ENCODE data around the gene ARHGEF7. TPM values are rescaled to one million over a fixed set of nuclear protein-coding genes. Genes with fewer than 3 reads are reported as not detected.

ARHGEF7 gene
- total and polyA plus RNA-seq, 2 experiments from 2014 or later, result 23.6 to 58.9 TPM

DNA sequence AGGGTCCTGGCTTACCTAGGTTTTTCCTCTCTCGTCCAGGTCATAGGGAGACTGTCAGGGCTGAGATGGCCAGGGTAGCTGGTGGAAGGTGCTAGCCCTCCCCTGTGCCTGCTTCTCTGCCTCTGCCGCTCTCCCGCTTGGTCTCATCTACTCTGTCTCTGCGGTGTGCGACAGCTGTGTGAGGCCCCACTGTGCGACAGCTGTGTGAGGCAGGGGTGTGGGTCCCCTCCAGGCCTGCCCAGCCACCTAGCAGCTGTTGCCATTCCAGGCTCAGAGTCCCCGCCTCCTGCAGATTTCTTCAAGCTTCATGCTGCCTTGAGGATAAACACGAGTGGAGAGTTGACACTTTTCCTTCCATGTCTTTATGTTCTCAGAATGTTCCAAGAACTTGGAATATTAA is 53.0 kb downstream of the ARHGEF7 start:
- Histone ChIP-seq H3K4me3 (no peak overlapping the region), H3K4me2 (no peak overlapping the region), H3K36me3 (ENCODE audit: insufficient read depth) (no peaks in the 10 kb centered on the region), H2AFZ (no peak overlapping the region), H3K4me1 (ENCODE audit: insufficient read depth) (peaks cover 14% of the 10 kb centered on the region), H3K9me2 (ENCODE audit: insufficient read depth) (no peaks in the 10 kb centered on the region), H3K79me2 (replicated peaks; ENCODE audit: insufficient read depth) (peaks cover 100% of the 10 kb centered on the region), H3K27ac (ENCODE audit: low read depth) (no peak overlapping the region), H4K20me1 (replicated peaks; ENCODE audit: insufficient read depth) (peaks cover 64% of the 10 kb centered on the region), H3K27me3 (ENCODE audit: insufficient read depth) (no peaks in the 10 kb centered on the region), H3F3A (replicated peaks; ENCODE audit: low read depth) (no peaks in the 10 kb centered on the region)
- Mint-ChIP-seq H3K4me3 (no peak overlapping the region), H3K27me3 (ENCODE audit: insufficient read depth, low read depth, poor library complexity) (peaks cover 3% of the 10 kb centered on the region), H3K27ac (no peak overlapping the region), H3K36me3 (ENCODE audit: low read depth) (peaks cover 16% of the 10 kb centered on the region), H3K9me3 (no peaks in the 10 kb centered on the region), H3K4me1 (peaks cover 16% of the 10 kb centered on the region)
- TF ChIP-seq STAT1 (IDR thresholded peaks at IDR 0.05; ENCODE audit: unreplicated experiment) (no peak), EZH2 (IDR thresholded peaks at IDR 0.05; ENCODE audit: low read depth, unreplicated experiment) (no peak), POLR2AphosphoS5 (IDR thresholded peaks at IDR 0.05; ENCODE audit: low read depth) (no peak), CREB1 (CRISPR knock-in tag; IDR thresholded peaks at IDR 0.05; ENCODE audit: low read depth) (no peak), NANOG (IDR thresholded peaks at IDR 0.05; ENCODE audit: borderline replicate concordance) (no peak), JUNB (IDR thresholded peaks at IDR 0.05; ENCODE audit: unreplicated experiment) (no peak), ZNF114 (CRISPR knock-in tag; IDR thresholded peaks at IDR 0.05) (no peak), EZH2phosphoT487 (IDR thresholded peaks at IDR 0.05; ENCODE audit: unreplicated experiment) (no peak), ZNF331 (CRISPR knock-in tag; IDR thresholded peaks at IDR 0.05; ENCODE audit: low read depth) (no peak)
- TF ChIP-seq, protein P1, sequence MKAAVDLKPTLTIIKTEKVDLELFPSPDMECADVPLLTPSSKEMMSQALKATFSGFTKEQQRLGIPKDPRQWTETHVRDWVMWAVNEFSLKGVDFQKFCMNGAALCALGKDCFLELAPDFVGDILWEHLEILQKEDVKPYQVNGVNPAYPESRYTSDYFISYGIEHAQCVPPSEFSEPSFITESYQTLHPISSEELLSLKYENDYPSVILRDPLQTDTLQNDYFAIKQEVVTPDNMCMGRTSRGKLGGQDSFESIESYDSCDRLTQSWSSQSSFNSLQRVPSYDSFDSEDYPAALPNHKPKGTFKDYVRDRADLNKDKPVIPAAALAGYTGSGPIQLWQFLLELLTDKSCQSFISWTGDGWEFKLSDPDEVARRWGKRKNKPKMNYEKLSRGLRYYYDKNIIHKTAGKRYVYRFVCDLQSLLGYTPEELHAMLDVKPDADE (IDR thresholded peaks at IDR 0.05), result no peak
- TF ChIP-seq, protein P2, sequence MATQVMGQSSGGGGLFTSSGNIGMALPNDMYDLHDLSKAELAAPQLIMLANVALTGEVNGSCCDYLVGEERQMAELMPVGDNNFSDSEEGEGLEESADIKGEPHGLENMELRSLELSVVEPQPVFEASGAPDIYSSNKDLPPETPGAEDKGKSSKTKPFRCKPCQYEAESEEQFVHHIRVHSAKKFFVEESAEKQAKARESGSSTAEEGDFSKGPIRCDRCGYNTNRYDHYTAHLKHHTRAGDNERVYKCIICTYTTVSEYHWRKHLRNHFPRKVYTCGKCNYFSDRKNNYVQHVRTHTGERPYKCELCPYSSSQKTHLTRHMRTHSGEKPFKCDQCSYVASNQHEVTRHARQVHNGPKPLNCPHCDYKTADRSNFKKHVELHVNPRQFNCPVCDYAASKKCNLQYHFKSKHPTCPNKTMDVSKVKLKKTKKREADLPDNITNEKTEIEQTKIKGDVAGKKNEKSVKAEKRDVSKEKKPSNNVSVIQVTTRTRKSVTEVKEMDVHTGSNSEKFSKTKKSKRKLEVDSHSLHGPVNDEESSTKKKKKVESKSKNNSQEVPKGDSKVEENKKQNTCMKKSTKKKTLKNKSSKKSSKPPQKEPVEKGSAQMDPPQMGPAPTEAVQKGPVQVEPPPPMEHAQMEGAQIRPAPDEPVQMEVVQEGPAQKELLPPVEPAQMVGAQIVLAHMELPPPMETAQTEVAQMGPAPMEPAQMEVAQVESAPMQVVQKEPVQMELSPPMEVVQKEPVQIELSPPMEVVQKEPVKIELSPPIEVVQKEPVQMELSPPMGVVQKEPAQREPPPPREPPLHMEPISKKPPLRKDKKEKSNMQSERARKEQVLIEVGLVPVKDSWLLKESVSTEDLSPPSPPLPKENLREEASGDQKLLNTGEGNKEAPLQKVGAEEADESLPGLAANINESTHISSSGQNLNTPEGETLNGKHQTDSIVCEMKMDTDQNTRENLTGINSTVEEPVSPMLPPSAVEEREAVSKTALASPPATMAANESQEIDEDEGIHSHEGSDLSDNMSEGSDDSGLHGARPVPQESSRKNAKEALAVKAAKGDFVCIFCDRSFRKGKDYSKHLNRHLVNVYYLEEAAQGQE (IDR thresholded peaks at IDR 0.05; ENCODE audit: unreplicated experiment), result no peak
- TF ChIP-seq, protein P3, sequence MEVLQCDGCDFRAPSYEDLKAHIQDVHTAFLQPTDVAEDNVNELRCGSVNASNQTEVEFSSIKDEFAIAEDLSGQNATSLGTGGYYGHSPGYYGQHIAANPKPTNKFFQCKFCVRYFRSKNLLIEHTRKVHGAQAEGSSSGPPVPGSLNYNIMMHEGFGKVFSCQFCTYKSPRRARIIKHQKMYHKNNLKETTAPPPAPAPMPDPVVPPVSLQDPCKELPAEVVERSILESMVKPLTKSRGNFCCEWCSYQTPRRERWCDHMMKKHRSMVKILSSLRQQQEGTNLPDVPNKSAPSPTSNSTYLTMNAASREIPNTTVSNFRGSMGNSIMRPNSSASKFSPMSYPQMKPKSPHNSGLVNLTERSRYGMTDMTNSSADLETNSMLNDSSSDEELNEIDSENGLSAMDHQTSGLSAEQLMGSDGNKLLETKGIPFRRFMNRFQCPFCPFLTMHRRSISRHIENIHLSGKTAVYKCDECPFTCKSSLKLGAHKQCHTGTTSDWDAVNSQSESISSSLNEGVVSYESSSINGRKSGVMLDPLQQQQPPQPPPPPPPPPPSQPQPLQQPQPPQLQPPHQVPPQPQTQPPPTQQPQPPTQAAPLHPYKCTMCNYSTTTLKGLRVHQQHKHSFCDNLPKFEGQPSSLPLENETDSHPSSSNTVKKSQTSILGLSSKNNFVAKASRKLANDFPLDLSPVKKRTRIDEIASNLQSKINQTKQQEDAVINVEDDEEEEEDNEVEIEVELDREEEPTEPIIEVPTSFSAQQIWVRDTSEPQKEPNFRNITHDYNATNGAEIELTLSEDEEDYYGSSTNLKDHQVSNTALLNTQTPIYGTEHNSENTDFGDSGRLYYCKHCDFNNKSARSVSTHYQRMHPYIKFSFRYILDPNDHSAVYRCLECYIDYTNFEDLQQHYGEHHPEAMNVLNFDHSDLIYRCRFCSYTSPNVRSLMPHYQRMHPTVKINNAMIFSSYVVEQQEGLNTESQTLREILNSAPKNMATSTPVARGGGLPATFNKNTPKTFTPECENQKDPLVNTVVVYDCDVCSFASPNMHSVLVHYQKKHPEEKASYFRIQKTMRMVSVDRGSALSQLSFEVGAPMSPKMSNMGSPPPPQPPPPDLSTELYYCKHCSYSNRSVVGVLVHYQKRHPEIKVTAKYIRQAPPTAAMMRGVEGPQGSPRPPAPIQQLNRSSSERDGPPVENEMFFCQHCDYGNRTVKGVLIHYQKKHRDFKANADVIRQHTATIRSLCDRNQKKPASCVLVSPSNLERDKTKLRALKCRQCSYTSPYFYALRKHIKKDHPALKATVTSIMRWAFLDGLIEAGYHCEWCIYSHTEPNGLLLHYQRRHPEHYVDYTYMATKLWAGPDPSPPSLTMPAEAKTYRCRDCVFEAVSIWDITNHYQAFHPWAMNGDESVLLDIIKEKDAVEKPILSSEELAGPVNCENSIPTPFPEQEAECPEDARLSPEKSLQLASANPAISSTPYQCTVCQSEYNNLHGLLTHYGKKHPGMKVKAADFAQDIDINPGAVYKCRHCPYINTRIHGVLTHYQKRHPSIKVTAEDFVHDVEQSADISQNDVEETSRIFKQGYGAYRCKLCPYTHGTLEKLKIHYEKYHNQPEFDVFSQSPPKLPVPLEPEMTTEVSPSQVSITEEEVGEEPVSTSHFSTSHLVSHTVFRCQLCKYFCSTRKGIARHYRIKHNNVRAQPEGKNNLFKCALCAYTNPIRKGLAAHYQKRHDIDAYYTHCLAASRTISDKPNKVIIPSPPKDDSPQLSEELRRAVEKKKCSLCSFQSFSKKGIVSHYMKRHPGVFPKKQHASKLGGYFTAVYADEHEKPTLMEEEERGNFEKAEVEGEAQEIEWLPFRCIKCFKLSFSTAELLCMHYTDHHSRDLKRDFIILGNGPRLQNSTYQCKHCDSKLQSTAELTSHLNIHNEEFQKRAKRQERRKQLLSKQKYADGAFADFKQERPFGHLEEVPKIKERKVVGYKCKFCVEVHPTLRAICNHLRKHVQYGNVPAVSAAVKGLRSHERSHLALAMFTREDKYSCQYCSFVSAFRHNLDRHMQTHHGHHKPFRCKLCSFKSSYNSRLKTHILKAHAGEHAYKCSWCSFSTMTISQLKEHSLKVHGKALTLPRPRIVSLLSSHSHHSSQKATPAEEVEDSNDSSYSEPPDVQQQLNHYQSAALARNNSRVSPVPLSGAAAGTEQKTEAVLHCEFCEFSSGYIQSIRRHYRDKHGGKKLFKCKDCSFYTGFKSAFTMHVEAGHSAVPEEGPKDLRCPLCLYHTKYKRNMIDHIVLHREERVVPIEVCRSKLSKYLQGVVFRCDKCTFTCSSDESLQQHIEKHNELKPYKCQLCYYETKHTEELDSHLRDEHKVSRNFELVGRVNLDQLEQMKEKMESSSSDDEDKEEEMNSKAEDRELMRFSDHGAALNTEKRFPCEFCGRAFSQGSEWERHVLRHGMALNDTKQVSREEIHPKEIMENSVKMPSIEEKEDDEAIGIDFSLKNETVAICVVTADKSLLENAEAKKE (CRISPR knock-in tag; IDR thresholded peaks at IDR 0.05), result no peak
- TF ChIP-seq, protein P4, sequence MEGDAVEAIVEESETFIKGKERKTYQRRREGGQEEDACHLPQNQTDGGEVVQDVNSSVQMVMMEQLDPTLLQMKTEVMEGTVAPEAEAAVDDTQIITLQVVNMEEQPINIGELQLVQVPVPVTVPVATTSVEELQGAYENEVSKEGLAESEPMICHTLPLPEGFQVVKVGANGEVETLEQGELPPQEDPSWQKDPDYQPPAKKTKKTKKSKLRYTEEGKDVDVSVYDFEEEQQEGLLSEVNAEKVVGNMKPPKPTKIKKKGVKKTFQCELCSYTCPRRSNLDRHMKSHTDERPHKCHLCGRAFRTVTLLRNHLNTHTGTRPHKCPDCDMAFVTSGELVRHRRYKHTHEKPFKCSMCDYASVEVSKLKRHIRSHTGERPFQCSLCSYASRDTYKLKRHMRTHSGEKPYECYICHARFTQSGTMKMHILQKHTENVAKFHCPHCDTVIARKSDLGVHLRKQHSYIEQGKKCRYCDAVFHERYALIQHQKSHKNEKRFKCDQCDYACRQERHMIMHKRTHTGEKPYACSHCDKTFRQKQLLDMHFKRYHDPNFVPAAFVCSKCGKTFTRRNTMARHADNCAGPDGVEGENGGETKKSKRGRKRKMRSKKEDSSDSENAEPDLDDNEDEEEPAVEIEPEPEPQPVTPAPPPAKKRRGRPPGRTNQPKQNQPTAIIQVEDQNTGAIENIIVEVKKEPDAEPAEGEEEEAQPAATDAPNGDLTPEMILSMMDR (conservative IDR thresholded peaks at IDR 0.05; ENCODE audit: low read depth in 2 of 2), result no peak
- DNase-seq (ENCODE audit: low spot score) (no peak), ATAC-seq (peak; percentile 24; the same call in 1 of the 3 replicates)

Data from GM23338 (cell line).